SK-MEL-5 (cell line): Measurements from ENCODE around the gene GSN. TPM values are rescaled to one million over a fixed set of nuclear protein-coding genes. Genes with fewer than 3 reads are reported as not detected.

Source experiments
- DNase-seq: peaks from one replicate; pipeline ENCODE4 v3.0.0-alpha.2; 2016; ENCODE audit warnings: low read depth, low spot score
- in situ Hi-C: cut with HindIII; loops from 2 replicates; pipeline ENCODE4 v1.10.0; 2016; ENCODE audit warnings: low sequenced_read_pairs, high pct_unique_total_duplicates, low pct_unique_long_range_greater_than_20kb
- total RNA-seq: library from RNA; depleted of rRNA; stranded (reverse); fragments of >200 nt; shearing (Covaris generic); gene quantifications from 2 replicates; pipeline ENCODE4 v1.2.3, GENCODE V29; 2014

The GSN gene
- total RNA-seq, 1 experiment from 2014 or later = 343 TPM

DNA sequence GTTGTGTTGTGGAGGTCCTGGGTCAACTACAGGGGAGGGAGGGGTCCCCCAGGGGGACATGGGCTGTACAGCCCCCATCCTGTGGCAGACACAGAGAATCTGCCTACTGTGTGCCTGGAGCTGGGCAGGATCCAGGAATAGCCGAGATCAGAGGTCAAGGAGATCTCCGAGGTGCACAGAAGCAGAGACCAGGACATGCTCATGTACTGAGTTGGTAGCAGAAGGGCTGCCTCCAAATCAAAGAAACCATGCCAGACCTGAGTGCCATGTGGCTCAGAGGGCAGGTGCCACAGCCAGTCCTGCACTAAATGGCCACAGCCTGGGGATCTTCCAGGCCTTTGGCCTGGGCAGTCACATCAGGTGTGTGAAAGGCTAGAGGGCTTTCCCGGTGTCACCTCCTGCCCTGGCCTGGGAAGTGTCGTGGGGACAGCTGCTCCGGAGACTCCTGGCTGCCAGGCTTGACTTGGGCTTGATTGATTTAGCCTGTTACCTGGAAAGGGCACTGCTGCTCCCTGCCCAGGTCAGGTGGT is 27.8 kb downstream of the GSN start:
- in situ Hi-C loops = no loop called here

DNA sequence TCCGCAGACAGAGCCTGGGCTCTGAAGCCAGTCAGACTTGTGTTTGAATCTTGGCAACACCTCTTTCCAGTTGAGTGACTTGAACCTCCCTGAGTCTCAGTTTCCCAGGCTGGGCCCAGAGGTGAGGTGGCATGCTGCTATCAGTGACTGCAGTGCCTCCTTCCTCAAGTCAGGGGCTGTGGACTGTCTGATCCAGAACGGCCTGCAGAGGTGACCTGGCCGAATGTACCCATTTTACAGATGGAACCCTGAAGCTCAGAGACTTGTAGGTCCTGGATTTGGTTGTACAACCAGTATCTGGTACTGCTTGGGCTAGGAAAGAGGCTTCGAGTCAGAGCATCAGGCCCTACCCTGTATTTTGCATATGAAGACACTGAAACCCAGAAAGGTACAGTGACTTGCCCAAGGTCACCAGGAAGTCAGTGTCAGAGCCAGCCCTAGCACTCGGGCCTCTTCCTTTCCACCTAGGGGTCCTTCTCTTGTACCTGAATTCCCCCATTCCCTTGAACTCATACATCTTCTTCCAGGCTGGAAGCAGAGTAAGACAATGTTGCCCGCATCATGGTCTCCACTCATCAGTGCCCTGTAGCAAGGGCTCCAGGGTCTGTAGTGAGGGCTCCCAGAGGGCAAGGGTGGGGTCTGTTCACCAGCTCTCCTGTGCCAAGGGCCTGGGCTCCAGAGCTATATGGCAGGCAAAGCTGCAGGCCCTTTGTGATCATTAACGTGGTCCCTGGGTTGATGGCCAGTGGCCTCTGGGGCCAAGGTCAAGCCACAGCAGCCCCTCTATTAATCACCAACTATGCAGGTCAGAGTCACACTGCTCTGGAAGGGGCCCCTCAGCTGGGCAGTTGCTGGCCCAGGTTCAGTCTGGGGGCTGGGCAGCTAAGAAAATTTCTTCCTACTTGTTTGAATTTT is 28.5 kb downstream of the GSN start:
- DNase-seq = no peak
- in situ Hi-C loops = no loop called here

More for the DNA sequence above, 27.8 kb downstream of the GSN start:
- no peak for DNase-seq

DNA sequence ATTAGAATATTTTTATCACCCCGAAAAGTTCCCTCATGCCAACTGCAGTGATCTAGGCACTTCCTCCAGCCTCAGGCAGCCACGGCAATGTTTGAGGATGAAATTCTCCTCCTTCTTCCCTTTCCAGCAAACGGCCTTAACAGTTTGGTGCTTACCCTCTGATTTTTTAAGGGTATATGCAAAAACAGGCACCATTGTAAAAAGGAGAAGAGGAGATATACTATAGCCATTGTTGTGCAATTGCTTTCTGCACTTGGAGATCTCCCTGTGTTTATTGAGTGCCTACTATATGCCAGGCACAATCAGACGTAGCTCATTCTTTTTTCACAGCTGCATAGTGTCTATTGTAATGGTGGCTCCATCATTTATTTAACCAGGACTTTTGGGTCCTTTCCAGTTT is 29.4 kb downstream of the GSN start:
- in situ Hi-C loops = no loop called here
- DNase-seq = no peak

DNA sequence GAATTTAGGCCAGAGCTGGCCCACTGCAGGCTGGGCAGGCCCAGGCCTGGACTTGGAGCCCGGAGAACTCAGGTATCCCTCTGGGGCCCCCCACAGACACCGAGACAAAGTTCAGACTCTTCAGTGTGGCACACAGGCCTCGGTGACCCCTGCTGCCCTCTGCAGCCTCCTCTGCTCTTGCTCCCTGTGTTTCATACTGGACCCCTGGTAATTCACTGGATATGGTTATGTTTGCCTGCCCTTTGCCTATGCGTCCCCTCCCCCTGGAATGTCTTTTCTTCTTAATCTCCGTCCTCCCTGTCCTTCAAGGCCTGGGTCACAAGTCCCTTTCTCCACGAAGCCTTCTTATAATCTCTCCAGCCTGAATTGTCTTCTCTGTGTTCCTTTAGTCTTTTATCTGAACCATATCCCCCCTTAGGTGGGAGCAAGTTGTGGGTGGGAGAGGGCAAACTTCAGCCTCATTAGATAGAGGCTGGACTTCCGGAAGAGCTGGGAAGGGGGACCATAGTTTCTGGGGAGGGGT is 30.1 kb downstream of the GSN start:
- DNase-seq = no peak
- in situ Hi-C loops = no loop called here

DNA sequence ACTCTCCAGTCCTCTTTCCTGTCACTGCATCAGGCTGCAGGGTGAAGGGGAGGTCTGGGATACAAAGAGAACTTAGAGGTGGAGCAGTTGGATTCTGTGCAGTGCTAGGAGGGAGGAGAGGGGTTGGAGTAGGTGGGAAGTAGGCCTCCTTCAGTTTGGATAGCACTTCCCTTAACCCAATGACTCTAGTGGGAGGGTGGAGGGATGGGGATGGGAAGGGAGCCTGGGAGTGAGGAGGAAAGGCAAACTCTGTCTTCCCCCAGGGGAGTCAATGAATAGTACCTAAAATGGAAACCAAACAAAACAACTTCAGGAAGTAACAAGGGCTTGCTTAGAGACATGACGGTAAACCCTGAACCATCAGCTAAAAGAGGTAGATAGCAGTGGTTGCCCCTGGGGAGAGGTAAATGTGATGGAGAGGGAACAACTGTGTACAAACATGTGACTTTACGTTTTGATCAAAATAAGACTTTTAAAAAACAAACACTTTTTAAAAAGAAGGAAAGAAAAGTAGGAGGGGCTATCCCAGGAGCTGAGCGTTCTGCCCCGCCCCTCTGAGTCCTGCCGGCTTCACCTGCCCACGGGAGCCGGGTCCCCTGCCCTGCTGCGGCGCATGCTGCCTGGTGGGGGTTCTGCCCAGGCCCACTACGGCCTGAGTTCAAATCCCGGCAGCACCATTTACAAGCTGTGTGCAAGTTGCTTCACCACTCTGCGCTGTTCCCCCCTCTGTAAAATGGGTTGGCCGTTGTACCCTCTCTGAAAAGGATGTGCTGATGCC is 30.9 kb downstream of the GSN start:
- DNase-seq = no peak
- in situ Hi-C loops = no loop called here

DNA sequence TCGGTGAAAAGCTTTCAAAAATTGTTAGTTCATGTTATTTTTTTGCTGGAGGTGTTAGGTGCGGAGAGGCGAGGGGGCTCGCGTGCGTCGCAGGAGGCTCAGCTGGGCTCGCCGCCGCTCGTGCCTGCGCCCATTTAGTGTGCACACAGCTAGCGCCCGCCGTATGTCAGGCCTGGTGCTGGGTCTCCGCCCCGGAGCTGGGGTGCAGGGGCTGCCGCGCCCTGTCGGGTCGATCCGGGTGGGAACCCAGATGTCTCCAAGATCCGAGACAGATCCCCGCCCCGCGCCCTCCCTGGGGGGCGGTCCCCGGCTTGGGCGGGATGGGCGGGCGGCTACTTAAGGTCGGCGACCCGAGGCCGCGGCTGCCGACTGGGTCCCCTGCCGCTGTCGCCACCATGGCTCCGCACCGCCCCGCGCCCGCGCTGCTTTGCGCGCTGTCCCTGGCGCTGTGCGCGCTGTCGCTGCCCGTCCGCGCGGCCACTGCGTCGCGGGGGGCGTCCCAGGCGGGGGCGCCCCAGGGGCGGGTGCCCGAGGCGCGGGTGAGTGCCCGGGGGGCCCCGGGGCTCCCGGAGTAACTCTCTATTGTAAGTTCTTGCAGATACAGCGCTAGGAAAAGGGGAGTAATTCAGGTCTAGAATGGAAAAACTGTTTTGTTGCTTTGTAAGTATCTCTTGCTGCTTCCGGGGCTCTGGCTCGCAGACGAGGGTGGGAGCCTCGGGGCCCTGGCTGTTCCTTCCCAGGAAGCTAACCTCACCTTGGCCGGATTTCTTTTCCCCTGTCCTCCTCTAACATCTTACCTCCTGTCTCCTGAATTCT is 31.7 kb downstream of the GSN start:
- in situ Hi-C loops = no loop called here
- DNase-seq = no peak

DNA sequence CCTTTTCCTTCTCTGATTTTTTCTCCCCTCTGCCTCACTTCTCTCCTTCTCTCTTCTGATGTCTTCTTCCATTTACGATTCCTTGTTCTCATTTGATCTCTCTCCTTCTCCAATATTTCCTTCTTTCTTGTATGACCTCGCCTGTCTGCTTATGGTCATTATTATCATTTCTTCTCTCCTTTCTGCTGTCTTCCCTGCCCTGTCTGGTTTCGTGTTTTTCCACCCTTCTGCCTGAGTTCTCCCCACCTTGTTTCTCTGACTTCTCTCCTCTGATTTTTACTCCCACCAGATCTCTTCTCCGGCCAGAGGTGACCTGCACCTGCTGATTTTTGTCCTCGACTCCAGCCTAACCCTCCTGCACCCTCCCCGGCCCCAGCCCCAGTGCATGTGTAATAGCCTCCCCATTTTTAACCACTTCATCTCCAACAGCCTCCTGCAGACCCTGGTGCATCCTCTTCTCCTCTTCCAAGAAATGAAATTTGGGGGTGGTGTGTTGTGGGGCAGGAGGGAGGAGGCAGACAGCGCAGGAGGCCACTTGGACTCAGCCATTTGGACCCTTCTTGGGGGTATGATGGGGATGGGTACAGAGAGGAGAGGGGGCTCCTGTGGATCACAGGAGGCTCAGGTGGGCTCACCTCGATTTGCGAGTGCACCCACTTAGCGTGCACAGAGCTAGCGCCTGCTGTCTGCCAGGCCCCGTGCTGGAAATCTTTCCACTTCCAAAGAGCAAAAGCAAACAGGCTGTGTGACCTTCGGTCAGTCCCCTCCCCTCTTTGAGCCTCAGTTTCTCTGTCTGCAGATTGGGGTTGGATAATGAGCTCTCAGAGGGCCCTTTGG is 32.5 kb downstream of the GSN start:
- no peak for DNase-seq
- in situ Hi-C loops = no loop called here

DNA sequence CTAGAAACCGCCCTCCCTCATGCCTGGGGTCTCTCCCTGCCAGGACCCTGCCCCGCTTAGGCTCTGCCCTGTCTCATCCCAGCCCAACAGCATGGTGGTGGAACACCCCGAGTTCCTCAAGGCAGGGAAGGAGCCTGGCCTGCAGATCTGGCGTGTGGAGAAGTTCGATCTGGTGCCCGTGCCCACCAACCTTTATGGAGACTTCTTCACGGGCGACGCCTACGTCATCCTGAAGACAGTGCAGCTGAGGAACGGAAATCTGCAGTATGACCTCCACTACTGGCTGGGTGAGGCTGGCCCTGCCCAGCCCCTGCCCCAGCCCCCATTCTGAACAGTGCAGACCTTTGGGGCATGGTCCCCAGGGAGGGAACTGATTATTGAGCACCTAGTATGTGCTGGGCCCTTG is 33.9 kb downstream of the GSN start:
- no peak for DNase-seq
- in situ Hi-C loops = no loop called here

DNA sequence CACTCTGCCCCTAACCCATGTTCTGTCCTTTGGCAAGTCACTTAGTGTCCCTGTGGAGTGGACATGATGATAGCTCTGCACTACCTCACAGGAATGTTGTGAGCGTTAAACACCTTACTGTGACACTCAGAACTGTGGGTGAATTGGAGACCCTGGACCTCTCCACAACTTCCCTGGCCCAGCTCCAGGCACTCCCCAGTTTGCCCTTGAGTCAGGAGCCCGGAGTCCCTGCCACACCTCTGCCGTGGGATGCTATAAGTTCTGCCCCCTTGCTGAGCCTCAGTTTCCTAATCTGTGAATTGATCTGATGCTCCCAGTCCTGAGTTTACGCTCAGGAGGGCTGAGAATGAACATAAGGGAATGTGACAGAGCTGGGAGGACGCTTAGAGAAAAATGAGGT is 34.4 kb downstream of the GSN start:
- in situ Hi-C loops = no loop called here
- DNase-seq = no peak

DNA sequence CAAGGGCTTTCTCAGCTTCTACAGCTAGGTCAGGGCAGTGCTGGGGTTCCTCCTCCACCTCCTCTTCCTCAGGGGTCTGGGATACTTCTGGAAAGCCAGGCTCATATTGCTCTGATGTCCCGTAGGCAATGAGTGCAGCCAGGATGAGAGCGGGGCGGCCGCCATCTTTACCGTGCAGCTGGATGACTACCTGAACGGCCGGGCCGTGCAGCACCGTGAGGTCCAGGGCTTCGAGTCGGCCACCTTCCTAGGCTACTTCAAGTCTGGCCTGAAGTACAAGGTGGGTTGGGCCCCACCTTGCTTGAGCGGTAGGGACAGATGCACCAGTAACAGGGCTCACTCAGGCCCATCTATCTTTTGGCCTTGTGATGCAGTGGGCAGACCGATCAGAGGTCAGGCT is 34.8 kb downstream of the GSN start:
- no peak for DNase-seq
- in situ Hi-C loops = no loop called here

DNA sequence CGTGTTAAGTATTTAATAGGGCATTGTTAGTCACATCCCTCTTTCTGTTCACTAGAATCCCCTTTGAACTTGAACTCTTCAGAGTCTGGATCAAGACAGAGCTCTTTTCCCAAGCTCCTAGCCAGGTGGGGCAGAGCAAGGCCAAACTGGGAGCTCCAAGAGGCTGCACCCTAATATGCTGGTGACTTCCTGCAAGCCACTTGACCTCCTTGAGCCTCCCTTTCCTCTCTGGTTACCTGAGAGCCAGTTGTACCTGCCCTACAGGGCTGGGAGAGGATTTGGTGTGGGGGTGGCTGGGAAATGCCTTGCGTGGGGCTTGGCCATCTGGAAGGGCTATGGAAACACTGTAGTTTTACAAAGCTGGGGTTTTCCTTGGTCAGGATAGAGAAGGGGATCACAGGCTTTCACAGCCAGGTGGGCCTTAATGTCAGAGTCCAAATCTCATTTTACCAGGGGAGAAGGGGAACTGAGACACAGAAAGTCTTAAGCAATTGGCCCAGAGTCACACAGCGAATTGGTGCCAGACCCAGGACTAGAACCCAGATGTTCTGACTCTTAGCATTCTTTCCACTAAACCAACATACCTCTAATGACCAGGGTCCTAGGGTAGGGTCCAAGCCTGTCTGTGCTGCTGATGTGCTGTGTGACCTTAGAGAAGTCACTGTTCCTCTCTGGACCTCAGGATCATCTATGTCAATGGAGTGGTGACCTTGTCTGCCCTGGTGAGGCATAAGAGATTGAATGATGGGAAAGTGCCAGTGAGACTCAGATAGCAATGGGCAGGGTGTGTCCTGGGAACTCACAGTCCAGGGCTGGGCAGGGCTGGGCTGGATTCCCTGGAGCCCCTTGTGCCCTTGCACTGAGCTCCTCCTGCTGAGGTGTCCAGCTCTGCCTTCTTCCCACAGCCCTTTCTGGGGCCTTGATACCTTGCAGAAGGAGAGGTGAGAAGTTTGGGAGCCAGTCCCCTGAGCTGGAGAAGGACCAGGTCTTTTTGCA is 35.8 kb downstream of the GSN start:
- in situ Hi-C loops = no loop called here
- no peak for DNase-seq

DNA sequence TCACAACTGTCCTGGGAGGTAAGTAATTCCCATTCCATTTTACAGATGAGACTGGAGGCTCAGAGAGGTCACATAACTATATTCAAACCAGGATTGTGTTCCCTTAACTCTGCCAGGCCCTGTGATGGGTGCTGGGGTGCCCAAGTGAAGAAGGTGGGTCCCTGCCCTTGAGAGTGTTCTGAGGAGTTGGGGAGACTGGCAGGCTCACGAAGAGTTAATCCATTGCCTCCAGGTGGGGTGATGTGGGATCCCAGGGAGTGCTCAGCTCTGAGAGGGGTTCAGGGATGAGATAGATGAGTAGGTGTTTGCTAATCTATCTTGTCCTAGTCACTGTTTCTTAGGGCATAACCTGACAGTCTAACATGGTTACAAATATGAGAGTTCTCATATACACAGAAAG is 36.7 kb downstream of the GSN start:
- in situ Hi-C loops = no loop called here
- no peak for DNase-seq

DNA sequence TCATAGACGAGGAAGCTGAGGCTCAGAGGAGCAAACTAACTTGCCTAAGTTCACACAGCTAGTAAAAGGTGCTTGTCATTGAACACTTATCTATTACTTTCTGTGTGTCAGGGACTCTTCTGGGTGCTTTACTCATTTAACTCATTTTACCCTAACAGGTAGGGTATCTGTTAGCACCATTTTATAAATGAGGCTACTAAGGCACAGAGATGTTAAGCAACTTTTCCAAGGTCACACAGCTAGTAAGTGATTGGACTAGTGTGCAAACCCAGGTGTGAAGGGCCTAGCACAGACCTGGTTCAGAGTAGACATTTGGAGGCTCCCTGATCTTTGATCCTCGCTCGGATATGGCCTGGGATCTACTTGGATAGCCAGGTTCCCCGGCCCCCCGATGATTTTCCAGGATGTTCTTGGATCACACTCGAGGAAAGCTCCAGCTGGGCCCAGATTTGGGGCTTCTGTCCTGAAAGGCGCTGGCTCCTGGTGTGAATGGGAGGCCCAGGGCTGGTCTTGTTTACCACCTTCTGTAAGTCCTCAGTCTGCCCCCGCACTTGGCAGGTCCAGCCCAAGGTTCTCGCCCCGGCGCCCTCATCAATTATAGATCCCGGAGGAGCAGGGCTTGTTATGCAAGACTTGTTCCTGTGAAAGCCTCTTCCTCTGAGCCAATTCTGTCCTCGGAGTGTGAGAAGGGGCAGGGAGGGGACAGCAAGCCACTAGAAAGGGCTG is 37.5 kb downstream of the GSN start:
- in situ Hi-C loops = no loop called here
- DNase-seq = no peak

DNA sequence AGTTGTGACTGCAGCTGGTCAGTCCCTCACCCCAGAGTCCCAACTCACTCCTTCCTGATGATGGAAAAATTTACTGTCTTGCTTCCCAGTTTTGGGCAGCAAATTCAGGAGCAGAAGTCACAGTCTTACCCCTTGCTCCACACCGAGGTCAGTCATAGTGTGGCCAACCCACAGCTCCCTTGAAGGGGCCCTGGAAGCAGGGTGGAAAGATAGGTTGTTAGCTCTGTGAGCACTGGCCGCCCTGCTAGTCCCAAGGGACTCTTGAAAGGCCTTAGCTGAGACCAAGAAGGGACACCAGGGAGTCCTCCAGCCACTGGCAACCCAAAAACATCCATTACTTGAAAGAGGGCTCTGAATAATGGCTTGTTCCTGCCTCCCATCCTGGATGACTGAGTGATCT is 40.0 kb downstream of the GSN start:
- in situ Hi-C loops = no loop called here
- no peak for DNase-seq

DNA sequence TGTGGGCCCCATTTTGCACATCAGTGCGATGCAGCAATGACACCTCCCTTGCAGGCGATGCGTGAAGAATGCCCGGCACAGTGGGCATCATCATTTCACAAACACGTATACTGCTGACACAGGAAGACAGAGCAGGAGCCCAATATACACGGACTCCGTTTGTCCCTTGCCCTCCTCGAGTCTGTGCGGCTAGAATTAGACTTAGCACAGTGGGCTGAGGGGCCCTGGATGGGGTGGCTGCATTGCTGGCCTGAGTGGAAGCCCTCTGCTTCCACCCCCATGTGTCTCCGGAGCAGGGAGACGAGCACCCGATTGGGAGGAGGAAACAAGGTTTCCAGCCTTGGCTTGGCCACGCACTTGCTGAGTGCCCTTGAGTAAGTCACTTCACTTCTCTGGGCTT is 40.8 kb downstream of the GSN start:
- DNase-seq = no peak
- in situ Hi-C loops = no loop called here
